ENCODE data around the gene RIPK4.

DNA sequence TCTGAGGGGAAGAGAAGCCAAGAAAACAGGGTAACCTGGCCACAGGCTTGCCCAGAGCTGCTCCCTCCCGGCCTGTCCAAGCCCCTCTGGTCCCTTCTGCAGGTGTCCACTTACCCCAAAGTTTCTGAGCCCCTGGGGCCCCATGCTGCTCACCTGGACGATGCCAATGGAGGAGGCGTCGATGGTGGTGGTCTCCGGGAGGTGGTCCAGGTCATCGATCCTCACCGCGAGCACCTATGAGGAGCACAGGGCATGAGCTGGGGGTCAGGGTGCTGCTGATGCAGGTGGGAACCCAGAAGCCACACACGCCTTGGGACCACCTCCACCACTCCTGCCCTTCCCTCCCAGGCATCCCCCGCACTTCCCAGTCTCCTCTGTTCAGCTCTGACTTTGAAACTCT is 37.5 kb upstream of the RIPK4 start:
- TF ChIP-seq EZH2 (IDR thresholded peaks at IDR 0.05; ENCODE audit: insufficient read depth, poor library complexity, severe bottlenecking) (no peak), EZH2phosphoT487 (IDR thresholded peaks at IDR 0.05; ENCODE audit: insufficient read depth, low read depth) (no peak)
